ENCODE measurements around the gene SRSF4.
"Not testable (repeated sequence)": the region's sequence is repeated elsewhere in the genome, so short reads cannot be mapped to it uniquely, and the experiment has no call there.

SRSF4 gene

GRCh38 chr1:29162476-29163138 lies 19.1 kb downstream of the SRSF4 start:
- peak; percentile 32 for DNase-seq (ENCODE audit: low read depth)

GRCh38 chr1:29162025-29162424 lies 19.7 kb downstream of the SRSF4 start:
- DNase-seq (ENCODE audit: low read depth), result no peak

GRCh38 chr1:29159773-29160172 lies 21.9 kb downstream of the SRSF4 start:
- DNase-seq (ENCODE audit: low read depth), result no peak

- DNase-seq (ENCODE audit: low read depth), result no peak
Observed at GRCh38 chr1:29157269-29157601, 24.5 kb downstream of the SRSF4 start.

GRCh38 chr1:29156543-29157268 lies 25.0 kb downstream of the SRSF4 start:
- DNase-seq (ENCODE audit: low read depth), result peak; percentile 41

GRCh38 chr1:29152046-29152805 lies 29.5 kb downstream of the SRSF4 start:
- no peak for DNase-seq (ENCODE audit: low read depth)

GRCh38 chr1:29150346-29150745 lies 31.4 kb downstream of the SRSF4 start:
- DNase-seq (ENCODE audit: low read depth), result not testable (repeated sequence)

- no peak for DNase-seq (ENCODE audit: low read depth)
Observed at GRCh38 chr1:29148656-29149491, 32.8 kb downstream of the SRSF4 start.

GRCh38 chr1:29145739-29146437 lies 35.8 kb downstream of the SRSF4 start:
- peak; percentile 97 for DNase-seq (ENCODE audit: low read depth)

GRCh38 chr1:29144178-29144577 lies 37.5 kb downstream of the SRSF4 start:
- DNase-seq (ENCODE audit: low read depth), result no peak

- no peak for DNase-seq (ENCODE audit: low read depth)
Observed at GRCh38 chr1:29142714-29143113, 39.0 kb downstream of the SRSF4 start.

GRCh38 chr1:29136391-29136915 lies 45.2 kb downstream of the SRSF4 start:
- peak; percentile 55 for DNase-seq (ENCODE audit: low read depth)

GRCh38 chr1:29134695-29135028 lies 47.0 kb downstream of the SRSF4 start:
- DNase-seq (ENCODE audit: low read depth), result no peak

GRCh38 chr1:29133861-29134694 lies 47.6 kb downstream of the SRSF4 start:
- DNase-seq (ENCODE audit: low read depth), result no peak

GRCh38 chr1:29131056-29131455 lies 50.6 kb downstream of the SRSF4 start:
- not testable (repeated sequence) for DNase-seq (ENCODE audit: low read depth)

- DNase-seq (ENCODE audit: low read depth), result peak; percentile 85
Observed at GRCh38 chr1:29129916-29130315, 51.8 kb downstream of the SRSF4 start.

GRCh38 chr1:29128739-29129138 lies 53.0 kb downstream of the SRSF4 start:
- DNase-seq (ENCODE audit: low read depth), result no peak

GRCh38 chr1:29126198-29126597 lies 55.5 kb downstream of the SRSF4 start:
- DNase-seq (ENCODE audit: low read depth), result no peak

- no peak for DNase-seq (ENCODE audit: low read depth)
Observed at GRCh38 chr1:29125788-29126187, 55.9 kb downstream of the SRSF4 start.

- DNase-seq (ENCODE audit: low read depth), result no peak
Observed at GRCh38 chr1:29125237-29125641, 56.5 kb downstream of the SRSF4 start.

Data from EH (cell line).